GM18508 (cell line): ENCODE data around the gene HNRNPAB.
A peak's percentile ranks its signal among the peaks of the same experiment; 100 is the strongest.
"Not testable (repeated sequence)": the region's sequence is repeated elsewhere in the genome, so short reads cannot be mapped to it uniquely, and the experiment has no call there.

Experiments used
- ATAC-seq: cut with Tn5 transposase; IDR thresholded peaks from one replicate; pipeline ENCODE4 v1.9.1; 2021; ENCODE audit warnings: moderate number of reproducible peaks; ENCODE audit not compliant: insufficient read depth, unreplicated experiment

Gene HNRNPAB

DNA sequence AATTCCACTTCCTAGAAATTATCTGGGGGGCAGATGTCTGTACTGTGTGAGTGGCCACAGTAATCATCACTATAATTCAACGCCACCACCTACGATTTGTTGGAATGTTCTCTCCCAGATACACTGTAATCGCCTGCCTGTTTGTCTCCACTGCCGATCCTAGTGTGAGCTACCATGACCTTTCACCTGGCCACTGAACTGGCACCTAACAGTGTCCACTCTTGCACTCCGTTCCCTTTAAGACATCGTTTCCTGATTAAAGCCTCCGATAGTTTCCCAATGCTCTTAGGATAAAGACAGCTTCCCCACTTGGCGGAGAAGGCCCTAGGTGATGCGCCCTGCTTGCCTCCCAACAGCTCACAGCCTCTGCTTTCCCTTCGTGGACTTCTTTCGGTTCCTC lies 24.3 kb downstream of the HNRNPAB start:
- ATAC-seq, result no peak

DNA sequence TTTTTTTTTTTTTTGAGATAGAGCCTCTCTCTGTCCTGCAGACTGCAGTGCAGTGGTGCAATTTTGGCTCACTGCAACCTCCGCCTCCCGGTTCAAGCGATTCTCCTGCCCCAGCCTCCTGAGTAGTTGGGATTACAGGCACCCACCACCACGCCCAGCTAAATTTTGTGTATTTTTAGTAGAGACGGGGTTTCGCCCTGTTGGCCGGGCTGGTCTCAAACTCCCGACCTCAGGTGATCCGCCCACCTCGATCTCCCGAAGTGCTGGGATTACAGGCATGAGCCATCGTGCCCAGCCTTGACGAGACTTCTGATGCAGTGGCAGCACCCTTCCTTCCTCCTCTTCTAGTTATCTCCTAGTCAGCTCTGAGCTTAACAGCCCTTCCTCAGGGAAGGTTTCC lies 24.8 kb downstream of the HNRNPAB start:
- ATAC-seq, result not testable (repeated sequence)

DNA sequence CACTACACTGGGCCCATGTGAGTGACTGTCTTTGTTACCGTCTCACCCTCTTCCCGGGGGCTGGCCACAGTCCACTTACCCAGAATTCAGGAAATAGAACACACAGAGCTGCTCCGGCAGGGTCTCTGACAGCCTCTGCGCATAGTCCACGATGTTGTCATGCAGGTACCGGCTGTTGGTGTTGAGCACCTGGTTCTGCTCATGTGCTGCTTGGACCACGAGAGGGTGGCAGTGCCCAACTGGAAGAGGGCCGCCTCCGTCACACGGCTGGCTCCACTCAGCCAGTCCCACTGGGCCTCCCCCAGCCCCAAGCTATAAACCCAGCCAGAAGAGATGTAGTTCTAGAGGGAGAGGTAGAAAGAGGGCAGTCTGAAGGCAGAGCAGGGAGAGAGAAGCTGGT lies 25.5 kb downstream of the HNRNPAB start:
- no peak for ATAC-seq

DNA sequence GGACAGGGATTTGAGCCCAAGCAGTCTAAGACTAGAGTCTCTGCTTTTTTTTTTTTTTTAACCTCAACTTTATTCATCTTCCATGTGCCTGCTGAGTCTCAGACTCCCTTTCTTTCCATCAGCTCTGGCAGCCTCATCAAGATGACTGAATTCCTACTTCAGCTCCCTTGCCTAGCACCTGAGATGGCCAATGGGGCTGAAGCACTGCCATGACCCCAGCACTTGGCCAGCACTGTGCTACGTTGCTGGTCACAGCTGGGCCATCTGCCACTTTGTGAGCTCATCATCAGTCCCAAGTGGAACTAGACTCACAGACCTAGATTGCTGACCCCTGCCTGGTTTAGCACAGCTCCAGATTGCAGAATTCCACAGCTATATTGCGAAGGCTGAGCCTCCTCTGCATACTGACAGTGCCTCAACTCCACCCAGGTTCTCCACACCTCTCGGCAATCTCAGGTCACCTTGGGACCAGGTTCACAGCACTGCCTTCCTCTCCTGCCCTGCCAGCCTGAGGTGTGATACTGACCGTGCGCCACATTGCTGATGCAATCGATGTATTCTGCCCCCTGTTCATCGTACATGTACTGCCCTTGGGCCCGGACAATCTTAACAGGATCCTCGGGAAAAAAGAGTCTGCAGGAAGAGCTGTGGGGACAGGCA lies 26.7 kb downstream of the HNRNPAB start:
- no peak for ATAC-seq

DNA sequence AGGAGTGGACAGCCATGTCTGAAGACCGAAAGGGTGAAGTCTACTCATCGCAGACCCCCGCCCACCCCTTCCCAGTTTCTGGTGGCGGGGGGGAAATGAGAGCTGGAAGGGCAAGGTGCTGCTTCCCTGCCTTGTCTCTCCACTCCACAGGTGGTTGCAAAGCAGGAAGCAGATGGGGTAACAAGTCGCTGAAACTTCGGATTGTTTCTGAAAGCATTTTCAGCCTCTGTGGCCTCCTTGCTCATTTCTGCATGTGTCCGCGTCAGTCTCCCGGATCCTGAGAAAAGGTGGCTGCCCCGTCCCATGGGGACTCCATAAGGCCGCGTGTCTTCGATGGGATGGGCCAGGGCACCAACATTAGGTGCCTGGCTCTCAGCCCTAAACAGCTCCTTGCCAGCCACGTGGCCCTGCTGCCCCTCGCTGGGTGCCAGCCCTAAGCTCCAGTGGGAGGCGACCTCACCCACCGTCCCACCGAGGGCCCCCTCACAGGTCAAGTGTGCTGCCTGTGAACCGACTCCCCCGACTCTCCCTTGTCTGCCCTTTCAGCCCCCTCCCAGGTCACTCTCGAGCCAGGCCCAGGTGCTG lies 27.3 kb downstream of the HNRNPAB start:
- ATAC-seq, result no peak

DNA sequence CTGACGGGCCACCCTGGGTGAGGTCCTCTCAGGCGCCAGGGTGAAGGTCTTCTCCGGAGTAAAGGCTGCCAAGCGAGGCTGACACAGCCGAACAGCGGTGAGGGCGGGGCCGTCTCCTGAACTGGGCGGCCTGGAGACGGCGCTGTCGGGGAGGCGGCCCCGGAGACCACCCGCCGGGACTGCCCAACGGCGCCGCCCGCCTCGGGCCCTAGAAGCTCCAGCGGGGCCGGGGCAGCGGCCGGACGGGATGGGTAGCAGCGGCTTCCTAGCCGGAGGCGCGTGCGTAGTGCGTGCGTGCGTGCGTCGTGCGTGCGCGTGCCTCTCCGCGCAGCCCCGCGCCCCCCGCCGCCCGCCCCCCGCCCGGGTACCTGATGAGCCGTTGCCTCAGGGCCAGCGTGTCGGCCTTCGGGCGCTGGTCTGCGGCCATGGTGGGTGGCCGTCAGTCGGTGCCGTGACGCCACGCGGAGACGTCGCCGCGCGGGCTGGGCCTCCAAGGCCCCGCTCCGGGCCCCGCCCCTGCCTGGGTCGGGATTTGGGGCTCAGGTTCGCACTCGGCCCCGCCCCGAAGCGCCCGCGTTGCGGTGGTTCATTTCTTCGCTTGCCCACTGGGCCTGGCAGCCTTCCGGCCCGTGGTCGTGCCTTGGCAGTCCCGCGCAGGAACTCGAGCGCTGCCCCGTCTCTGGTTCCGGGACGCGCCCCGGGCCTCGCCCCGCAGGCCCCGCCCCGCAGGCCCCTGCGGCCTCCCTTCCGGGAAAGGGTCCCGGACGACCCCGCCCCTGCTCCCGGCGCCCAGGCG lies 28.0 kb downstream of the HNRNPAB start, which contains the start of gene PHYKPL:
Gene PHYKPL (minus strand): TSS at position 679 of the 796 bp plus-strand sequence. CDS start 252 bp downstream, at position 427.
- ATAC-seq, result peak; percentile 36

DNA sequence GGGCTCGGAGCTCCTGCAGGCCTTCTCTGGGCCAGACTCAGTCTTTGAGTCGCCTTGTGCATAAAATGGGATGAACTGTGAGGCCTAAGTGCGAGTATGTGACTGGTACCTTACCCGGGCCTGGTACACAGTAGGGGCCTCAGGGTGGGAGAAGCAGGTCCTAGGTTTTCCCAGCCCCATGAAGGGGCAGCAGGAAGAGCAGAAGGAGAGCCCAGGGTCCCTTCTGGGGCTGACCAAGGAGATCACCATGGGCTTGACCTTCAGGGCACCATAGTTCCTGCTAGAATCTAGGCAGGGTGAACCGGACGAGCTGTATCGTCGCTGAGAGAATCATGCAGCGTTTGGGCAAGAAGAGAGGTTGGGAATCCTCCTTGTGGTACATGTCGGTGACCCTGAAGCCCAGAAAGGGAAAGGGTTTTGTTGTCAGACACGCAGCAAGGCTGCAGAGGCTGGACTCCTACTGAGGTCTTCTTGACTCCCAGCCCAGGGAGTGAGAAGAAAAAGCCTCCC lies 28.6 kb downstream of the HNRNPAB start:
- peak; percentile 15 for ATAC-seq

DNA sequence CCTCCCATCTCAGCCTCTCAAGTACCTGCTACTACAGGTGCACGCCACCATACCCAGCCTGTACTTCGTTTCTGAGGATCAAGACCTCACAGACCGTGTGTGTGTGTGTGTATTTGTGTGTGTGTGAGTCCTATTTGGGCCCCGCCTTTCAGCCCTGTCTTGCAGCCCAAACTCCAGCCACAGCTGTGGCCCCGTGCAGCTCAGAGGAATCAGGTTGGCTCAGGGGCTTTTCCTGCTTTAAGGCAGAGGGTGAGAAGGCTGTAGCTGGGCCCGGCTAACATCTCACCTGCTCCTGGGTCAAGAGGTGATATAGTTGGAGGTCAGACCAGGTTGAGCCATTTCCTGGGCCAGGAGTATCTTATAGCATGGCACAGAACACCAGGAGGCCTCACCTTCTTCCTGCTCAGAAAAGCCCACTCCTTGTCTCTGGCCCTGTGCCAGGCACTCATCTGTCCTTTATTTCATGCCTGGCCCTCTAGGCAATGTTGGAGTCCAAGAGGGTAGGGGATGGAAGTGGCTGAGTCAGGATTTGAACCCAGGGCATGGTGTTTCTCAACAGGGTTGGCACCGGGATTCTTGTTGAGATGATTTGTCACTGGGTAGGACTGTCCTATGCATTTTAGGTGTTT lies 29.9 kb downstream of the HNRNPAB start:
- ATAC-seq, result no peak

DNA sequence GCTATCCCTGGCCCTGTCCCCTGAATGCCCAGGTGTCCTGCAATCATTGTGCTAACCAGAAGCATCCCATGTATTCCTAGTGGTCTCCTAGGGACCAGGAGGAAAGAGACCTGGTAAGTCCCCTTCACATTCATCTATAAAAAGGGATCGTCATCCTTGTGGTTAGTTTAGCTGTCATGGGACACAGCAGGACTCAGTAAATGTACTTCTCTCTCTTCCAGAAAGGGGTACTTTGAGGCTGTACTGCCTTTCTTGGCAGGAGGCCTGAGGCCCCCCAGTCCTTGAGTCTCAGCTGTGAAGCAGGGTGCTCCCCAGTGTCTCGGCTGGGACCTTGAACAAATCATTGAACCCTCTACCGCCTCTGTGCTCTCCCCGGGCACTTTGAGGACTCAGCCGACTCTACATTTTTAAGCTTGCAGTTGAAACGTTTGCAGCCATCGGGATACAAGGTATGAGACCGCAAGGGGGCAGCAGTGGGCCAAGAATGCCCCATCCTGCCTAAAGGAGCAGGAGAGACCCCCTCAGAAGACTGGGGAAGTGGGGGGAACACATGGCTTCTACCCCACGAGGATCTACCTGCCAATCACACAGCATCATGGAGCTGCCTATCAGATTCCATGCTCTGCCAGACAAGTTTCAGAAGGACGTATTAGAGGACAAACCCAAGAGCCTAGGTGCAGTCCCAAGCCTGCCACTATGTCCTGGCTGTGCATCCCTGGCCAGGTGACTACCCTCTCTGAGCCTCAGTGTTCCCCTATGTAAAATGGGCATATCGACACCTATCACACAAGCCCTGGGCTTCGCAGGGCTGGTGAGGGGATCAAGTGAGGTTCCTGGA lies 30.6 kb downstream of the HNRNPAB start:
- ATAC-seq, result no peak

DNA sequence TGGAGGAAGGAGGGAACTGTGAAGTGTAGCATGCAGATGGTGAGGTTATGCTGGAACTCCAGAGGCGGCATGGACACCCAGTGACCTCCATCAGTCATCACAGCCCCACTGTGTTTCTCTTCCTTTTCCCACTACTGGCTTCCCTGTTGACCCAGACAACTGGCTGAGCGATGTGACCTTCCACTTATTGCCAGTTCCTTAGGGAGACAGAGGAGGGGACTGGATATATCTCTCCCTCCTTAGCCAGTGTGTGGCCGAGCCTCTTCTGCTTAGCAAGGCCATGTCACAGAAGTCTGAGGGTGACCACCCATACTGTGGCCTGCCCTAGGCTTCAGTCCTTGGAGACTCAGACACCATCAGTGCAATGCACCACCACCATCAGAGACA lies 31.2 kb downstream of the HNRNPAB start:
- no peak for ATAC-seq

DNA sequence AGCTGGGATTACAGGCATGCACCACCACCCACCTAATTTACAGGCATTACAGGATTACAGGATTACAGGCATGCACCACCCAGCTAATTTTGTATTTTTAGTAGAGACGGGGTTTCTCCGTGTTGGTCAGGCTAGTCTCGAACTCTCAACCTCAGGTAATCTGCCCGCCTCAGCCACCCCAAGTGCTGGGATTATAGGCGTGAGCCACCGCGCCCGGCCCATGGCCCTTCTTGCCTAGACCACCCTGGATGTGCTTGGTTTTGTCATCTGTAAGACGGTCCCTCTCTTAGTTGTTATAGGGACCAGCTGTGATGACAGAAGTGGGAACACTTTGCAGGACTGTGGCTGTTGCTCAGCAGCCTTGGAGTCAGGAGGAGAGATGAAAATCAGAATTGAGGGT lies 31.8 kb downstream of the HNRNPAB start:
- no peak for ATAC-seq

DNA sequence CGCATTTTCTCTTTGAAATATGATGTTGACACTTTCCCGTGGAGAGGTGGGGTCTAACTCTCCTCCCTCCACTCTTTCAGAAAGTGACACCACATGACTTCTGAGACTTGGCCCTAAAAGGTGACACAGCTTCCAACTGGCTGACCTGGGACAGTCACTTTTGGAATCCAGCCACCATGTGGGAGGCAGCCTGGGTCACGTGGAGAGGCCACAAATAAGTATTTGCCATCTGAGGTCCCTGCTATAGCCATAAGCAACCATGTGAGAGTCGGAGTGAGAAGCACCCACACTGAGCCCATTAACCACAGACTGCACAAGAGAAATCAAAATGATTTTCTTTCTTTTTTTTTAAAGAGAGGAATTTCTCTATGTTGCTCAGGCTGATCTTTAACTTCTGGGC lies 32.3 kb downstream of the HNRNPAB start:
- ATAC-seq, result no peak

DNA sequence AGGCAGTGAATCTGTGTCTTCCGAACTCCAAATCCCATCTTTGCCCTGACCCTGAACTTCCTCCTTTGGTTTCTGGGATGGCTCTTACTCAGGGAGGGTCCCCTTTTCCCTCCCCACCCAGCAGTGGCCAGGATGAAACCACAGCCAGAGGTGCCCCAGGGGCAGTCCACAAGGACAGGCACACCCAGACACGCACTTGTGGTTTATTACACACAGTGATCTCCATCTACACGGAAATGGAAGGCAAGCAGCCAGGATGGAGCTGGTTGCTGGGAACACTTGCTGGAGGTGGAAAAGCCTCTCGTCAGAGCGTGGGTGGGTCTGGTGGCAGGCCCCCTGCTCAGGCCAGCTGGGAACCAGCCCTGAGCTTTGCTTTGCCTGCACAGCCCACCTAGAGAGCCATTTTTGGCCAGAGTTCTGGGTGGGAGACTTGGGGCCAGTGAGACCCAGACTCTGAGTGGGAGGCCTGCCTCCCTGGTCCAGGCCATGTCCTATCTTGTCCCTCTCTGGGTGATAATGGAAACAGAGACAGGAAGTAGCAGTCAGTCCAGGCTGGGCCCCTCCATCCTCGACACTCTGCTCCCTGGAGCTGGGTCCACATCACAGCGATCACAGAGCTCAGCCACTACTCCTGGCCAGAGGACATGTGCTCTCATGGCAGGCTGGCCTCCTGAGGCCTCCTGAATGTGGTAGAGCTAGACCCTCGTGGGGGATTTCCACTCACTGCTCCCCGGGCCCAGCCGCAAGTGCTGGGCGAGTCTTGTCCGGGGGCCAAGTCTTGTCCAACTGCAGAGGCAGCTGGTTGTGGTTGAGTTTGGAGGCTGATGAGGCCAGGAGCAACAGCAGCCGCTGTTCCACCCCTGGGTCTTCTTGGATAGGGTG lies 33.3 kb downstream of the HNRNPAB start:
- no peak for ATAC-seq

DNA sequence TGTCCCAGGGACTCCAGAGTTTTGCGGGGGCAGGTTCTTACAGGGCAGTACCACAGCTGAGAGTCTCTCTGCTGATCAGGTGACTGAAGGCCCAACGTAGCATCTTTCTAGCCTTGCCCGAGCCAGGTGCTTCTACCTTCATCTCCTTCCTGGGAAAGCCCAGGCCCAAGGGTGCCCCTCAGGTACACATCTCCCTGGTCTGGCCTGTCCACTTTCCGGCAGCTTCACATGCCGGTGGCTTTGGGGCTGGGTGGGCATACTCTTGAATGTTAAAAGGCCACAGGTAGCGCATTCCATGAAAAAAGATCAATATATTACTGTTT lies 33.9 kb downstream of the HNRNPAB start:
- ATAC-seq, result no peak

DNA sequence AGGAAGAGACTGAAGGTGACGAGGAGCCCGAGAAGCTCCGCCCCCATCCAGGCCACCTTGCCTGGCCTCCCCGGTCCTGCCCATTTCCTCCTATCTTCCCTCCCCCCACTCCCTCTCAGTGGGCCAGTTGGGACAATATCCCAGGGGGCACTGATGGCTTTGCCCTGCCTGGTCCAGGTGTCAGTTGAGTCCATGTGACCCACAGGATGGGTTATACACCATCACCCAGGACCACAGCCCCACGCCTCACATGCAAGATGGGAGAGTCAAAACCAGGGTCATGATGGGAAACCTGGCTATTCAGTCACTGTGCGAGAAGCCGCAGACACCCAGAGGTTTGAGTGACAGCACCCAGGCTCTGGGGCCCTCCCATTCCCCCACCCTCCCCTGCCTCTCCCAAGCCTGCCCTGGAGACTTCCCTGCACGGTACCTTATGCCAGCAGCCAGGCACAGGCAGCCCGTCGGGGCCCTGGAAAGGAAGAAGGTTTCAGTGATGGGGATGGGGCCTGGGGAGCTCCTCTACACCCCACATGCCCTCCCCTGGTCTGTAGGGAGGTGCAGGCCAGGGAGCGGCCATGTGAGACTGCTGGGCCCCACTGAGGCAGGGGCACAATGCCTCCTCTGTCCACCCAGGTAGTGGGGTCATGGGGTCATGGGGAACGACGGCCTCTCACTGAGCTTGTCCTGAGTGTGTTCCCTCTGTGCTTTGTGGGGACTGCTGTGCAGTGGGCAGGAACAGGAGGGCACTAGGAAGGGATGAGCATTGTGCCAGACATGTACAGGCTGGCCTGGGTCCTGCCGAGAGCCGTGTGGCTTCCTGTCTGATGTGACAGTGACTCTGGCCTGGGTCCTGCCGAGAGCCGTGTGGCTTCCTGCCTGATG lies 34.6 kb downstream of the HNRNPAB start:
- ATAC-seq, result no peak

DNA sequence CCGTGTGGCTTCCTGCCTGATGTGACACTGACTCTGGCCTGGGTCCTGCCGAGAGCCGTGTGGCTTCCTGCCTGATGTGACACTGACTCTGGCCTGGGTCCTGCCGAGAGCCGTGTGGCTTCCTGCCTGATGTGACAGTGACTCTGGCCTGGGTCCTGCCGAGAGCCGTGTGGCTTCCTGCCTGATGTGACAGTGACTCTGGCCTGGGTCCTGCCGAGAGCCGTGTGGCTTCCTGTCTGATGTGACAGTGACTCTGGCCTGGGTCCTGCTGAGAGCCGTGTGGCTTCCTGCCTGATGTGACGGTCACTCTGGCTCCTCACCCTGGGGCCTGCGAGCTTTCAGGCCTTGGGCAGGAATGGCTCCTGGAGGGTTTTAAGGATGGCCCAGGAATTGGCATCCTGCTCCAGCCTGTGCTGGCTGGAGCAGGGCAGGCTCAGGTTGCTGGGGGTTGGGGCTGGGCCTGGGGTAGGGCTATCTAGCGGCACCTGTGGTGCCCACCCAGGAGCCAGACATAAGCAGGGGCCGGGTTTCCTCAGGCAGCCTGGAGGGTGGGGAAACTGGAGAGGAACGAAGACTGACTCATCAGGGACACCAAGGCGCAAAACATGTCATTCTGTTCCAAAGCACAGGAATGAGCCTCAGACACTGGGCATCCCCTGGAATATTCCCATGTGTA lies 35.4 kb downstream of the HNRNPAB start:
- ATAC-seq, result not testable (repeated sequence)

DNA sequence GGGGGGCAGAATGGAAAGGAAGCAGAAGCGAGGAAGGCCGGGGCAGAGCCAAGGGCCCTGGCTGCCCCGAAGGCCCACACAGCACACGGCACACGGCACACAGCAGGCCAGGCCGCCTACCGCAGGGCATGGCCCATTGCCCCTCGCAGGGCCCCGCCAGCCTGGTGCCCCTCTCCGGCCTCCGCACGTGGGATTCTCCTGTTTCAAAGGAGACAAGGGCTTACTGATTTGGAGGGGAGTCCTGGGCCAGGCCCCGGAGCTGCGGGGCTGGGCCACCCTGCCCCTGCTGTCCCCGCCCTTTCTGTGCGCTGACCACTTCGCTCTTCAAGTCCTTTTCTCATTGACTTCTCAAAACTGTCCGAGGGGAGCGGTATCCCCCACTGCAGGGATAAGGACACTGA lies 36.0 kb downstream of the HNRNPAB start:
- no peak for ATAC-seq

DNA sequence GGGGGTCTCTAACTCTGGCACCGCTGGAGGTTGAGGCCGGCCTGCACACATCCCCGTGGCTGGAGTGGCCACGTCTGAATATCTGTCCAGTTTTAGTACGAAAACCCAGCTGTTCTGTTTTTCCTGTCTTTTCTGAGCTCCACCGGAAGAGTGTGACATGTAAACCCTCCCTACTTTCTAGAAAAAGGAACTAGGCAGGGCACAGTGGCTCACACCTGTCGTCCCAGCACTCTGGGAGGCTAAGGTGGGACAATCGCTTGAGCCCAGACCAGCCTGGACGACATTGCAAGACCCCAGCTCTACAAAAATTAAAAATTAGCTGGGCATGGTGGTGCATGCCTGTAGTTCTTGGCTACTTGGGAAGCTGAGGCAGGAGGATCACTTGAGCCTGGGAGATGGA lies 36.4 kb downstream of the HNRNPAB start:
- no peak for ATAC-seq
